K562 (cell line): ENCODE data around the gene RNASE7. TPM values are rescaled to one million over a fixed set of nuclear protein-coding genes. Genes with fewer than 3 reads are reported as not detected.
A peak's percentile ranks its signal among the peaks of the same experiment; 100 is the strongest.

Experiments used
- ATAC-seq: fragments of 200-7000 bp; cut with Tn5 transposase; 3 replicates; pipeline ENCODE4 v1.9.1; 2020; ENCODE audit warnings: moderate library complexity
- BruUV-seq: library from RNA; stranded (reverse); fragments of 400-500 nt; replicated peaks from 2 replicates; lab custom pipeline; 2021; lab: Mats Ljungman, UMichigan
- CTCF ChIA-PET: fragments of 300-600 bp; formaldehyde crosslinking; extraction: SDS; loops from one replicate; lab custom pipeline; 2021; ENCODE audit warnings: low intra/inter-chr PET ratio; lab: Yijun Ruan, JAX
- POLR2A ChIA-PET: fragments of 300-600, 350-650 bp; sonication (Branson Sonifier 250); formaldehyde crosslinking; extraction: SDS; loops from one replicate; lab custom pipeline; 2021; ENCODE audit warnings: antibody characterized with exemption, inconsistent platforms; lab: Yijun Ruan, JAX
- DNase-seq, 4 experiments: peaks; one replicate each; pipeline versions ENCODE4 v3.0.0 to v3.0.0-alpha.2; 2011 to 2018; ENCODE audit warnings: low spot score in 3 of 4, mixed read lengths in 3 of 4; ENCODE audit errors: extremely low read depth in 1 of 4
- FAIRE-seq: peaks from 2 replicates; lab custom pipeline; 2011; peaks lifted over from hg19 to GRCh38; lab: Jason Lieb, UNC
- H2AFZ ChIP-seq: 2 replicates; pipeline ENCODE4 v1.6.0; 2011; ENCODE audit warnings: low read depth, low read length, control low read depth, inconsistent platforms
- H3K27ac ChIP-seq: fragments of 200-600 bp; 3 replicates; pipeline ENCODE4 v1.8.0; 2011; ENCODE audit warnings: low read depth, mild to moderate bottlenecking, control low read depth, inconsistent platforms, low read length, moderate library complexity, mixed read lengths; ENCODE audit errors: extremely low read depth
- H3K27me3 ChIP-seq, 2 experiments: fragments of 300-600 bp in 1 of 2; 2 replicates in 1 of 2; 3 replicates in 1 of 2; pipeline versions ENCODE4 v1.6.0 to v1.8.0; 2011; ENCODE audit warnings: inconsistent platforms in 2 of 2, low read length in 2 of 2, mild to moderate bottlenecking in 1 of 2, mixed read lengths in 1 of 2, moderate library complexity in 1 of 2; ENCODE audit not compliant: control insufficient read depth in 2 of 2, insufficient read depth in 2 of 2
- H3K36me3 ChIP-seq: fragments of 300-600 bp; 3 replicates; pipeline ENCODE4 v1.8.0; 2011; ENCODE audit warnings: mild to moderate bottlenecking, low read length, inconsistent platforms; ENCODE audit not compliant: control insufficient read depth, insufficient read depth
- H3K4me1 ChIP-seq, 2 experiments: fragments of 200-600 bp in 1 of 2; replicated peaks in 1 of 2; 2 replicates in 1 of 2; 3 replicates in 1 of 2; pipeline versions ENCODE4 v1.5.1 to v1.8.0; 2011; ENCODE audit warnings: inconsistent platforms in 2 of 2, low read length in 2 of 2, mild to moderate bottlenecking in 1 of 2, mixed read lengths in 1 of 2, moderate library complexity in 1 of 2; ENCODE audit not compliant: control insufficient read depth in 2 of 2, insufficient read depth in 2 of 2
- H3K4me2 ChIP-seq: 2 replicates; pipeline ENCODE4 v1.6.1; 2011; ENCODE audit warnings: low read length, control low read depth, inconsistent platforms, mixed read lengths; ENCODE audit not compliant: insufficient read depth
- H3K4me3 ChIP-seq: fragments of 200-600 bp; sonication (generic), shearing (Covaris generic); 2 replicates; pipeline ENCODE4 v1.5.1; 2016; ENCODE audit warnings: control low read depth, inconsistent platforms
- H3K79me2 ChIP-seq: fragments of 200-600 bp; 3 replicates; pipeline ENCODE4 v1.8.0; 2011; ENCODE audit warnings: low read length, inconsistent platforms; ENCODE audit not compliant: control insufficient read depth, insufficient read depth
- H3K9ac ChIP-seq, 2 experiments: 2 replicates each; pipeline versions ENCODE4 v1.6.0 to v1.6.1; 2011; ENCODE audit warnings: low read depth in 2 of 2, low read length in 2 of 2, control low read depth in 1 of 2, inconsistent platforms in 1 of 2, mild to moderate bottlenecking in 1 of 2, mixed read lengths in 1 of 2; ENCODE audit not compliant: insufficient read depth in 1 of 2
- H3K9me1 ChIP-seq: one replicate; pipeline ENCODE4 v1.6.0; 2011; ENCODE audit warnings: inconsistent platforms, mild to moderate bottlenecking, low read length, moderate library complexity; ENCODE audit not compliant: control insufficient read depth, insufficient read depth
- H3K9me3 ChIP-seq: replicated peaks from 2 replicates; pipeline ENCODE4 v1.5.1; 2011; ENCODE audit warnings: low read depth, low read length, inconsistent platforms; ENCODE audit not compliant: control insufficient read depth, insufficient read depth
- H4K20me1 ChIP-seq: replicated peaks from 2 replicates; pipeline ENCODE4 v1.6.1; 2011; ENCODE audit warnings: low read length, inconsistent platforms, mixed read lengths; ENCODE audit not compliant: control insufficient read depth, insufficient read depth
- ELF4 ChIP-seq: fragments of 450-650 bp; formaldehyde crosslinking; IDR thresholded peaks from 2 replicates; pipeline ENCODE4 v1.4.0; 2022; ENCODE audit warnings: missing genetic modification characterization
- HSF4 ChIP-seq: fragments of 250-450 bp; sonication (Bioruptor Pico); IDR thresholded peaks from 2 replicates; pipeline ENCODE4 v2.1.2; 2022; ENCODE audit warnings: mild to moderate bottlenecking, moderate library complexity, borderline replicate concordance
- NFYB ChIP-seq: IDR thresholded peaks from 2 replicates; pipeline ENCODE4 v1.6.1; 2011; ENCODE audit warnings: mild to moderate bottlenecking, moderate library complexity; ENCODE audit not compliant: insufficient read length; ENCODE audit errors: extremely low read depth
- POLR2A ChIP-seq: fragments of 450-650 bp; conservative IDR thresholded peaks from 2 replicates; pipeline ENCODE4 v1.6.1; 2016
- RFX7 ChIP-seq: fragments of 250-450 bp; sonication (Bioruptor Pico); IDR thresholded peaks from 2 replicates; pipeline ENCODE4 v1.5.1; 2021; ENCODE audit warnings: mild to moderate bottlenecking
- ZNF830 ChIP-seq: fragments of 250-450 bp; sonication (Bioruptor Pico); IDR thresholded peaks from 2 replicates; pipeline ENCODE4 v1.5.0; 2021; ENCODE audit warnings: mild to moderate bottlenecking
- WGBS: fragments of 100-300 bp; shearing (Covaris generic); methylation state at CpG from one replicate; pipeline ENCODE4 v1.1.6; 2016; ENCODE audit warnings: low coverage, mixed read lengths; ENCODE audit not compliant: insufficient coverage; ENCODE audit errors: missing lambda C conversion rate; 5-methylcytosine and 5-hydroxymethylcytosine counted together
- in situ Hi-C: fragments of 300-500 bp; cut with MboI; formaldehyde crosslinking; loops from 4 replicates; pipeline ENCODE4 v1.15.0; 2018; ENCODE audit warnings: inconsistent platforms, mixed read lengths
- intact Hi-C: fragments of 100-400 bp; cut with micrococcal nuclease; formaldehyde crosslinking; loops from 2 replicates; pipeline ENCODE4 v1.14.2; 2022
- polyA plus RNA-seq, 8 experiments: library from polyadenylated mRNA; depleted of rRNA in 4 of 8; stranded (reverse) in 5 of 8; unstranded in 3 of 8; fragments of >200 nt; fragmentation: Nextera tagmentation in 2 of 8; fragmentation: Illumina TruSeq in 1 of 8; extraction: Ambion mirVana in 2 of 8; extraction: Trizol in 1 of 8; gene quantifications; 2 replicates each; pipeline versions ENCODE4 v1.2.1 to v1.2.3, GENCODE V29; 2011 to 2014; ENCODE audit warnings: inconsistent platforms in 1 of 8, missing spikeins in 1 of 8
- total RNA-seq, 7 experiments: library from RNA; depleted of rRNA in 6 of 7; stranded (reverse); fragments of >200 nt in 6 of 7; fragmentation: Illumina TruSeq in 2 of 7; extraction: Trizol in 2 of 7; gene quantifications; 2 replicates each; pipeline versions ENCODE4 v1.2.1 to v1.2.3, GENCODE V29; 2011 to 2021; ENCODE audit warnings: low replicate concordance in 1 of 7

Gene RNASE7
- total and polyA plus RNA-seq, 9 of the 15 experiments (the other 6 are each of a cell fraction or from before 2014, with no cell fraction given), result not detected

DNA sequence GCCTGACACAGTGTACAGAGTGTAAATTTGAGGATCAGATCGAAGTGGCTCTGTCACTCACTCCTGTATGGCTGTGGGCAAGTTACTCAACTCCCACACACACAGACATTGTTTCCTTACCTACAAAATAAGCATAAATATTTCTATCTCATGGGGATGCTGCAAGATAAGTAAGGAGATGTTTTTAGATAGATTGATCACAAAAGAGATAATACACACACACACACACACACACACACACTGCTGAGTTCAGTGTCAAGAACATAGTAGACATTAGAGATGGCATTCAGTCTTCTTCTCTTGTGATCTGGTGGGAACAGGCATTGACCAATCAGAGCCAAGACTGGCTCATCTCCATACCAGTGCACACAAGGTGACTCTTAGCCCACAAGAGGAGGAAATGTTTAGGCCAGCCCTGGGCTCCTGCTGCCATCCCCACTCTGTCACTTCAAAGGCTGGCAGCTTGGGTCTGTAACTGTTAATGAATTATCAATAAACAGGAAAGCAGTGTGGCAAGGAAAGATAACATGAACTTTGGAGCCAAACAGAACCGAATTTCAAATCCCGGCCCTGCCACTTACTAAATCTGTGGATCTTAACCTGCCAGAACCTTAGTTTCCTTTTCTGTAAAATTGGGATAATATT lies 12.1 kb downstream of the RNASE7 start:
- Histone ChIP-seq H3K4me3 (no peak overlapping the region), H3K27ac (no peak overlapping the region), H4K20me1 (no peaks in the 10 kb centered on the region), H3K9ac (no peak overlapping the region), H3K4me1 (no peaks in the 10 kb centered on the region; a peak in 1 of 5 replicates), H3K27me3 (no peaks in the 10 kb centered on the region), H3K9me1 (no peaks in the 10 kb centered on the region), H2AFZ (no peak overlapping the region), H3K9me3 (no peaks in the 10 kb centered on the region), H3K79me2 (no peaks in the 10 kb centered on the region), H3K36me3 (no peaks in the 10 kb centered on the region), H3K4me2 (no peak overlapping the region)
- FAIRE-seq (no peak), DNase-seq (no peak), ATAC-seq (no peak; the same call in 2 of the 3 replicates)
- in situ Hi-C loops, result no loop called here
- intact Hi-C loops, result no loop called here
- 32% methylated on average over 3 of the region's 3 CpGs for WGBS
- no TSS peak for BruUV-seq
- POLR2A ChIA-PET, result no interaction called here
- peak; percentile 40 for TF ChIP-seq NFYB
- TF ChIP-seq HSF4, result no peak
- CTCF ChIA-PET, result no interaction called here

- Histone ChIP-seq H2AFZ (no peak overlapping the region), H3K4me3 (no peak overlapping the region), H3K4me2 (no peak overlapping the region), H3K36me3 (no peaks in the 10 kb centered on the region)
- POLR2A ChIA-PET, result no interaction called here
- in situ Hi-C loops, result no loop called here
- no peak for TF ChIP-seq RFX7 (CRISPR knock-in tag)
- TF ChIP-seq POLR2A, result no peak
- TF ChIP-seq ZNF830 (CRISPR knock-in tag), result no peak
- no peak for TF ChIP-seq ELF4 (CRISPR knock-in tag)
- TF ChIP-seq, all 486 proteins: peak for 0
- CTCF ChIA-PET, result no interaction called here
- Histone ChIP-seq H3K27me3 (no peaks in the 10 kb centered on the region), H3K79me2 (no peaks in the 10 kb centered on the region), H4K20me1 (no peaks in the 10 kb centered on the region), H3K9me3 (no peaks in the 10 kb centered on the region), H3K27ac (no peak overlapping the region), H3K4me1 (no peaks in the 10 kb centered on the region; a peak in 1 of 5 replicates), H3K9me1 (no peaks in the 10 kb centered on the region), H3K9ac (no peak overlapping the region)
- 68% methylated on average over 4 of the region's 4 CpGs for WGBS
- intact Hi-C loops, result no loop called here
- no TSS peak for BruUV-seq
- FAIRE-seq (no peak), ATAC-seq (no peak), DNase-seq (no peak)
These were observed 12.6 kb downstream of the RNASE7 start for GRCh38 chr14:21054768-21055145.
